ENCODE measurements around the gene RASA3. TPM values are rescaled to one million over a fixed set of nuclear protein-coding genes. Genes with fewer than 3 reads are reported as not detected.
"Not testable (repeated sequence)": the region's sequence is repeated elsewhere in the genome, so short reads cannot be mapped to it uniquely, and the experiment has no call there.

The RASA3 gene
- total RNA-seq, 2 experiments from 2014 or later, result 36.9 to 39.3 TPM

- H3K27ac Mint-ChIP-seq, result peak overlapping the region; percentile 91
- DNase-seq (no peak), ATAC-seq (no peak)
- peak overlapping the region; percentile 96 for H3K4me3 Mint-ChIP-seq
- peaks cover 5% of the 10 kb centered on the region for H3K9me3 Mint-ChIP-seq (ENCODE audit: insufficient read depth)
- POLR2A ChIA-PET, result interaction anchor here (1.0 to 4.7 kb wide), 7 partner anchors 10 to 63 kb away, joined by 3 to 29 read pairs (median 10); no protein-coding TSS in a partner anchor
- peaks cover 77% of the 10 kb centered on the region for H3K4me1 Mint-ChIP-seq (ENCODE audit: low read depth)
- H3K36me3 Mint-ChIP-seq (ENCODE audit: low read depth), result peaks cover 41% of the 10 kb centered on the region
- CTCF ChIA-PET, result interaction anchor here (1.0 to 3.1 kb wide), 5 partner anchors 9 to 19 kb away, joined by 3 to 22 read pairs (median 4); no protein-coding TSS in a partner anchor
- H3K27me3 Mint-ChIP-seq (ENCODE audit: low read depth), result peaks cover 12% of the 10 kb centered on the region
Observed at GRCh38 chr13:114130131-114130836, 2.1 kb downstream of the RASA3 start.

- DNase-seq (peak; percentile 50), ATAC-seq (peak; percentile 8)
- Mint-ChIP-seq H3K9me3 (ENCODE audit: insufficient read depth) (peaks cover 5% of the 10 kb centered on the region), H3K4me1 (ENCODE audit: low read depth) (peaks cover 79% of the 10 kb centered on the region), H3K27ac (peak overlapping the region; percentile 91), H3K4me3 (peak overlapping the region; percentile 96), H3K36me3 (ENCODE audit: low read depth) (peaks cover 47% of the 10 kb centered on the region), H3K27me3 (ENCODE audit: low read depth) (peaks cover 8% of the 10 kb centered on the region)
- CTCF ChIA-PET, result interaction anchor here (0.9 to 3.1 kb wide), 6 partner anchors 11 to 211 kb away, joined by 3 to 22 read pairs (median 4); no protein-coding TSS in a partner anchor
- POLR2A ChIA-PET, result interaction anchor here (0.9 to 4.7 kb wide), 6 partner anchors 10 to 62 kb away, joined by 4 to 29 read pairs (median 9); no protein-coding TSS in a partner anchor
Observed at GRCh38 chr13:114129649-114130062, 2.8 kb downstream of the RASA3 start.

- POLR2A ChIA-PET, result interaction anchor here (0.9 to 4.7 kb wide), 5 partner anchors 11 to 33 kb away, joined by 4 to 29 read pairs (median 10); no protein-coding TSS in a partner anchor
- DNase-seq (peak; percentile 91), ATAC-seq (peak; percentile 61)
- CTCF ChIA-PET, result interaction anchor here (0.7 to 3.1 kb wide), 7 partner anchors 12 to 212 kb away, joined by 3 to 22 read pairs (median 4); no protein-coding TSS in a partner anchor
- Mint-ChIP-seq H3K9me3 (ENCODE audit: insufficient read depth) (peaks cover 5% of the 10 kb centered on the region), H3K4me1 (ENCODE audit: low read depth) (peaks cover 75% of the 10 kb centered on the region), H3K27me3 (ENCODE audit: low read depth) (peaks cover 5% of the 10 kb centered on the region), H3K27ac (peak overlapping the region; percentile 91), H3K4me3 (peak overlapping the region; percentile 96), H3K36me3 (ENCODE audit: low read depth) (peaks cover 49% of the 10 kb centered on the region)
Observed at GRCh38 chr13:114128624-114129522, 3.5 kb downstream of the RASA3 start.

GRCh38 chr13:114128348-114128623, 4.1 kb downstream of the RASA3 start:
- ATAC-seq, result no peak
- Mint-ChIP-seq H3K9me3 (ENCODE audit: insufficient read depth) (peaks cover 5% of the 10 kb centered on the region), H3K27me3 (ENCODE audit: low read depth) (peaks cover 3% of the 10 kb centered on the region), H3K27ac (peak overlapping the region; percentile 78), H3K4me1 (ENCODE audit: low read depth) (peaks cover 74% of the 10 kb centered on the region), H3K4me3 (peak overlapping the region; percentile 96), H3K36me3 (ENCODE audit: low read depth) (peaks cover 50% of the 10 kb centered on the region)
- POLR2A ChIA-PET, result interaction anchor here (4.7 kb wide), 1 partner anchor 18 kb away, joined by 29 read pairs; no protein-coding TSS in a partner anchor
- CTCF ChIA-PET, result interaction anchor here (0.7 to 2.2 kb wide), 2 partner anchors 12 to 20 kb away, joined by 3 to 6 read pairs; no protein-coding TSS in a partner anchor
- DNase-seq, result no peak

GRCh38 chr13:114127473-114128347, 4.7 kb downstream of the RASA3 start:
- no peak for ATAC-seq
- H3K27ac Mint-ChIP-seq, result peak overlapping the region; percentile 79
- H3K36me3 Mint-ChIP-seq (ENCODE audit: low read depth), result peaks cover 54% of the 10 kb centered on the region
- DNase-seq, result no peak
- H3K9me3 Mint-ChIP-seq (ENCODE audit: insufficient read depth), result peaks cover 5% of the 10 kb centered on the region
- peaks cover 76% of the 10 kb centered on the region for H3K4me1 Mint-ChIP-seq (ENCODE audit: low read depth)
- peak overlapping the region; percentile 96 for H3K4me3 Mint-ChIP-seq
- POLR2A ChIA-PET, result no interaction called here
- peaks cover 3% of the 10 kb centered on the region for H3K27me3 Mint-ChIP-seq (ENCODE audit: low read depth)
- CTCF ChIA-PET, result interaction anchor here (0.6 to 2.2 kb wide), 4 partner anchors 13 to 533 kb away, joined by 3 to 6 read pairs (median 4); no protein-coding TSS in a partner anchor

GRCh38 chr13:114126789-114127472, 5.5 kb downstream of the RASA3 start:
- peaks cover 5% of the 10 kb centered on the region for H3K9me3 Mint-ChIP-seq (ENCODE audit: insufficient read depth)
- peaks cover 76% of the 10 kb centered on the region for H3K4me1 Mint-ChIP-seq (ENCODE audit: low read depth)
- H3K27ac Mint-ChIP-seq, result peak overlapping the region; percentile 79
- DNase-seq, result no peak
- H3K4me3 Mint-ChIP-seq, result no peak overlapping the region
- ATAC-seq, result no peak
- peaks cover 54% of the 10 kb centered on the region for H3K36me3 Mint-ChIP-seq (ENCODE audit: low read depth)
- ChIA-PET CTCF (interaction anchor here (0.7 to 2.2 kb wide), 4 partner anchors 12 to 23 kb away, joined by 3 to 6 read pairs (median 4); no protein-coding TSS in a partner anchor), POLR2A (interaction anchor here (1.3 kb wide), 1 partner anchor 16 kb away, joined by 4 read pairs; no protein-coding TSS in a partner anchor)
- H3K27me3 Mint-ChIP-seq (ENCODE audit: low read depth), result peaks cover 3% of the 10 kb centered on the region

- peaks cover 74% of the 10 kb centered on the region for H3K4me1 Mint-ChIP-seq (ENCODE audit: low read depth)
- ChIA-PET POLR2A (interaction anchor here (1.3 to 1.5 kb wide), 2 partner anchors 15 to 60 kb away, joined by 4 read pairs; no protein-coding TSS in a partner anchor), CTCF (interaction anchor here (0.7 to 1.2 kb wide), 2 partner anchors 12 to 24 kb away, joined by 3 read pairs; no protein-coding TSS in a partner anchor)
- peak overlapping the region; percentile 75 for H3K27ac Mint-ChIP-seq
- H3K27me3 Mint-ChIP-seq (ENCODE audit: low read depth); H3K9me3 Mint-ChIP-seq (ENCODE audit: insufficient read depth); DNase-seq; H3K4me3 Mint-ChIP-seq; ATAC-seq: not testable (repeated sequence)
- peaks cover 48% of the 10 kb centered on the region for H3K36me3 Mint-ChIP-seq (ENCODE audit: low read depth)
Observed at GRCh38 chr13:114126086-114126485, 6.3 kb downstream of the RASA3 start.

GRCh38 chr13:114125589-114125988, 6.8 kb downstream of the RASA3 start:
- Mint-ChIP-seq H3K36me3 (ENCODE audit: low read depth) (peaks cover 44% of the 10 kb centered on the region), H3K4me3 (no peak overlapping the region)
- no peak for ATAC-seq

GRCh38 chr13:114124921-114125320, 7.5 kb downstream of the RASA3 start:
- Mint-ChIP-seq H3K4me1 (ENCODE audit: low read depth) (peaks cover 69% of the 10 kb centered on the region), H3K4me3 (peak overlapping the region; percentile 14), H3K27me3 (ENCODE audit: low read depth) (no peaks in the 10 kb centered on the region), H3K9me3 (ENCODE audit: insufficient read depth) (peaks cover 5% of the 10 kb centered on the region), H3K27ac (peak overlapping the region; percentile 74), H3K36me3 (ENCODE audit: low read depth) (peaks cover 44% of the 10 kb centered on the region)
- ATAC-seq, result peak; percentile 23
- CTCF ChIA-PET, result no interaction called here
- POLR2A ChIA-PET, result interaction anchor here (1.5 kb wide), 1 partner anchor 59 kb away, joined by 4 read pairs; no protein-coding TSS in a partner anchor
- DNase-seq, result peak; percentile 82

More at GRCh38 chr13:114125589-114125988, 6.8 kb downstream of the RASA3 start:
- no peaks in the 10 kb centered on the region for H3K27me3 Mint-ChIP-seq (ENCODE audit: low read depth)
- no peak for DNase-seq
- ChIA-PET POLR2A (interaction anchor here (1.5 kb wide), 1 partner anchor 60 kb away, joined by 4 read pairs; no protein-coding TSS in a partner anchor), CTCF (interaction anchor here (1.2 kb wide), 1 partner anchor 24 kb away, joined by 3 read pairs; no protein-coding TSS in a partner anchor)
- no peak overlapping the region for H3K27ac Mint-ChIP-seq
- peaks cover 73% of the 10 kb centered on the region for H3K4me1 Mint-ChIP-seq (ENCODE audit: low read depth)
- H3K9me3 Mint-ChIP-seq (ENCODE audit: insufficient read depth), result peaks cover 5% of the 10 kb centered on the region

GRCh38 chr13:114124431-114124830, 8.0 kb downstream of the RASA3 start:
- CTCF ChIA-PET, result interaction anchor here (1.1 kb wide), 1 partner anchor 24 kb away, joined by 4 read pairs; no protein-coding TSS in a partner anchor
- ATAC-seq, result no peak
- DNase-seq, result no peak
- Mint-ChIP-seq H3K27me3 (ENCODE audit: low read depth) (no peaks in the 10 kb centered on the region), H3K27ac (no peak overlapping the region), H3K4me3 (no peak overlapping the region), H3K4me1 (ENCODE audit: low read depth) (peaks cover 64% of the 10 kb centered on the region), H3K36me3 (ENCODE audit: low read depth) (peaks cover 44% of the 10 kb centered on the region), H3K9me3 (ENCODE audit: insufficient read depth) (peaks cover 5% of the 10 kb centered on the region)
- POLR2A ChIA-PET, result interaction anchor here (1.5 kb wide), 1 partner anchor 59 kb away, joined by 4 read pairs; no protein-coding TSS in a partner anchor

All from activated CD8-positive, alpha-beta T cell treated with anti-CD3 and anti-CD28 coated beads, Interleukin-2, amount 10 ng/mL, durations not matched to agents 7 days and 5 days (primary cell).